BJ (cell line): ENCODE data around the gene B4GAT1. TPM values are rescaled to one million over a fixed set of nuclear protein-coding genes. Genes with fewer than 3 reads are reported as not detected.
A peak's percentile ranks its signal among the peaks of the same experiment; 100 is the strongest.

ENCODE experiments used
- CTCF ChIA-PET: fragments of 350-600 bp; formaldehyde crosslinking; extraction: SDS; loops from one replicate; lab custom pipeline; 2021; ENCODE audit warnings: antibody characterized with exemption, inconsistent platforms; lab: Yijun Ruan, JAX
- POLR2A ChIA-PET: fragments of 300-600 bp; sonication (Branson Sonifier 250); formaldehyde crosslinking; extraction: SDS; loops from one replicate; lab custom pipeline; 2021; ENCODE audit warnings: antibody characterized with exemption; lab: Charles Lee
- DNase-seq: peaks from one replicate; pipeline ENCODE4 v3.0.0-alpha.2; 2011; ENCODE audit warnings: low read depth
- H3K27me3 ChIP-seq: 2 replicates; pipeline ENCODE4 v1.6.0; 2011; ENCODE audit warnings: low read length; ENCODE audit not compliant: control insufficient read depth, insufficient read depth
- H3K36me3 ChIP-seq: 2 replicates; pipeline ENCODE4 v1.5.1; 2011; ENCODE audit warnings: low read length; ENCODE audit not compliant: control insufficient read depth, insufficient read depth
- H3K4me3 ChIP-seq: 2 replicates; pipeline ENCODE4 v1.5.1; 2011; ENCODE audit warnings: low read depth, mild to moderate bottlenecking, control low read depth, low read length
- polyA plus RNA-seq: library from polyadenylated mRNA; depleted of rRNA; stranded (reverse); fragments of >200 nt; gene quantifications from 2 replicates; pipeline ENCODE4 v1.2.3, GENCODE V29; 2011
- TF ChIP-seq, protein P1 (sequence below): IDR thresholded peaks from 2 replicates; pipeline ENCODE4 v1.5.1; 2011; ENCODE audit warnings: low read depth, mild to moderate bottlenecking, control low read depth, inconsistent platforms, low read length, moderate library complexity; ENCODE audit not compliant: insufficient read depth

B4GAT1 gene
- polyA plus RNA-seq, 1 experiment = 16.8 TPM

DNA sequence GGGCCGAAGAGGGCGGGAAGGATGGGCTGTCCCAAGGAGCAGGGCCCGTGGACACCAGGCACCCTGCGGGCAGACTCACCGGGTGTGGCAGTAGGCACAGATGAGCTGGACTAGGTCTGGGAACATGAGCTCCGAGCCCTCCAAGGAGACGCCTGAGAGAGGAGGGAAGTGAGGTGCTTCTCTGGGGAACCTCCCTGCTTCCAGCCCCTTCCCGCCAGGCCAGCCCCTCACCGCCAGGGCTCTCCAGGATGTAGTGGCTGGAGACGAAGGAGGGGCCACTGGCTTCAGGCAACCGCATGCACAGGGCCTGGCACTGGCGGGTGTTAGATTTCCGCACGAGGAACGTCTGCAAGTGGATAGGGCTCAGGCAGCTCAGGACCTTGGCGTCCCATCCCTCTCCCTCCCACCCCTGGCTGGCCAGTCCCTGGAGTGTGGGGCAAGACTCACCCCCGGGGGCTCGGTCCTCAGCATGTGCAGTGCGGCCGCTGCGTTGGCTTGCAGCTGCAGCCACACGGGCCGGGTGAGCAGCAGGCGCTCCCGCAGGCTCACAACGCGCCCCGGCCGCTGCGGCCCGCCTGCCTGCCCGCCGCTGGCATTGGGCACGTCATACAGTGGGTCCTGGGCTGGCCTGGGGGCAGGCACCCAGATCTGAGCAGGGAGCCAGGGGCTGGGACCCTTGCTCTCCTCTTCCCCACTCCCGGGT, 11.7 kb downstream of the B4GAT1 start:
- DNase-seq = no peak
- TF ChIP-seq, protein P1, sequence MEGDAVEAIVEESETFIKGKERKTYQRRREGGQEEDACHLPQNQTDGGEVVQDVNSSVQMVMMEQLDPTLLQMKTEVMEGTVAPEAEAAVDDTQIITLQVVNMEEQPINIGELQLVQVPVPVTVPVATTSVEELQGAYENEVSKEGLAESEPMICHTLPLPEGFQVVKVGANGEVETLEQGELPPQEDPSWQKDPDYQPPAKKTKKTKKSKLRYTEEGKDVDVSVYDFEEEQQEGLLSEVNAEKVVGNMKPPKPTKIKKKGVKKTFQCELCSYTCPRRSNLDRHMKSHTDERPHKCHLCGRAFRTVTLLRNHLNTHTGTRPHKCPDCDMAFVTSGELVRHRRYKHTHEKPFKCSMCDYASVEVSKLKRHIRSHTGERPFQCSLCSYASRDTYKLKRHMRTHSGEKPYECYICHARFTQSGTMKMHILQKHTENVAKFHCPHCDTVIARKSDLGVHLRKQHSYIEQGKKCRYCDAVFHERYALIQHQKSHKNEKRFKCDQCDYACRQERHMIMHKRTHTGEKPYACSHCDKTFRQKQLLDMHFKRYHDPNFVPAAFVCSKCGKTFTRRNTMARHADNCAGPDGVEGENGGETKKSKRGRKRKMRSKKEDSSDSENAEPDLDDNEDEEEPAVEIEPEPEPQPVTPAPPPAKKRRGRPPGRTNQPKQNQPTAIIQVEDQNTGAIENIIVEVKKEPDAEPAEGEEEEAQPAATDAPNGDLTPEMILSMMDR = peak; percentile 8; the same call in 1 of the 2 replicates
- Histone ChIP-seq H3K27me3 (no peaks in the 10 kb centered on the region), H3K4me3 (peak overlapping the region; percentile 78), H3K36me3 (peaks cover 37% of the 10 kb centered on the region)
- ChIA-PET CTCF (interaction anchor here (0.6 to 8.7 kb wide), 19 partner anchors 9 to 82 kb away, joined by 3 to 201 read pairs (median 5); partner anchors contain the start of genes BRMS1, CD248 and YIF1A), POLR2A (interaction anchor here (0.7 to 2.9 kb wide), 4 partner anchors 19 to 316 kb away, joined by 3 to 34 read pairs (median 3); partner anchors contain the start of gene CD248)

DNA sequence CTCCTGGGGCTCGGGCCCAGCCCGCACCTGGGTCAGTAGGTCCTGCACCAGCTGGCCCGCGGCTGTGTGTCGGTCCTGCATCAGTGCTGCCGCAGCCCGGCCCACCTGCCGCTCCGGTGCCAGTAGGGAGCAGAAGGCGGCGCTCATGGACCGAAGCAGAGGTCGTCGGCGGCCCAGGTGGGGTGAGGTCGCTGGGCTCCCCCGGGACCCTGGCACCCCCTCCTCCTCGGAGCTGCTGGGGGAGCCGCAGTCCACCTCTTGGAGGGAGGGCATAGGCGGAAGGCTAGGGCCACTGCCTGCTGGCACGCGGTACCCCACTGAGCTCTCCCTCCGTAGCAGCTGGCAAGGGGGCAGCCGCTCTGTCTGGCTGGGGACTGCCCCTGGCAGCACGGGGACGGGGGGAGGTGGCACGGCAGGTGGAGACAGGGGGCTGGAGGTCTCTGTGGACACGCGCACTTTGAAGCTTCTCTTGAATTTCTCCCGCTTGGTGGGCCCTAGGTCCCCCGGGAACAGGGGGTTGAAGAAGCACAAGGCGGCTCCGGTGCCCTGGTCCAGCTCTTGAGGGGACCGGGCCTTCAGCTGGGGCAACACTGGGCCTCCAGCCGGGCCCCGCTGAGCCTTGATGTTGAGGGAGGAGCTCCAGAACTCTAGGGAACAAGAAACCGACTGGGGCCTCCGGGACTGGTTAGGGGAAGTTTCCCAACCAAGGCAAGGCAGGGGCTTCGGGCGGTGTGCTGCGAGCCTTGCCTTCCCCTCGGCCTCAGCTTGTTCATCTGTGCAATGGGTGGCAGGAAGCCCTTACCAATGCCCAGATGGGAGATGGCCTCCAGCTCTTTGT, 12.6 kb downstream of the B4GAT1 start:
- Histone ChIP-seq H3K4me3 (peak overlapping the region; percentile 78), H3K36me3 (peaks cover 29% of the 10 kb centered on the region), H3K27me3 (no peaks in the 10 kb centered on the region)
- TF ChIP-seq, protein P1 = no peak
- ChIA-PET CTCF (interaction anchor here (0.6 to 8.7 kb wide), 16 partner anchors 8 to 313 kb away, joined by 3 to 201 read pairs (median 7); partner anchors contain the start of genes BRMS1, CD248 and YIF1A), POLR2A (interaction anchor here (0.7 to 2.9 kb wide), 4 partner anchors 11 to 315 kb away, joined by 3 to 34 read pairs (median 4); no protein-coding TSS in a partner anchor)
- no peak for DNase-seq

DNA sequence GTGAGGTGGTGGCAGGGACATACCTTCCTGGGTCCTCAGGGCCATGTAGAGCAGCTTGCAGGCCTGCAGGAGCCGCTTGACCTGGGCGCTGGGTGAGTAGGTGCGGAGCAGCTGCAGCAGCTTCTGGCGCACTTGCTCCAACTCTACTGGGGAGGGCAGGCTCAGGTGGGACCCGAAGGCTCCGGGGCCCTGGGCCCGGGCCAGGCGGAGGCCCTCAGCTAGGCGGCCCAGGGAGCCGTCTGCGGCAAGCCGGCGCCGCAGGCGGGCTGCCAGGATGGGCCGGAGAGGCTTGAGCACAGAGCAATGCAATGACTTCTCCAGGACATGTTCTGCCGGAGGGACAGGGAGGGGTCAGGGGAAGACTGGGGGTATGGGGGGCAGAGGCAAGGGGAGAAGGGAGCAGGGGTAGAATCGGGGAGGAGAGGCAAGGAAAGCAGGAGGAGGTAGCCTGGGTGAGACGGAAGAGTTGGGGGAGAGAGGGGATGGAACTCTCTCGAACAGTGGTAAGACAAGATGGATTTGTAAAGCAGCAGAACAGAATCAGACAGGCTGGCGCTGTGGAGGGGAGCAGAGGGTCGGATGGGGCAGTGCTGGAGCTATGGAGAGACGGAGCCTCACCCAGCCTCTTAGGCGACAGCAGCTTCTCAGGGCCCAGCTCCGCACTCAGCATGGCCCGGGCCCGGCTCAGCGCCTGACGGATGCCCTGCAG, 13.4 kb downstream of the B4GAT1 start:
- H3K4me3 ChIP-seq = peak overlapping the region; percentile 78
- ChIA-PET CTCF (interaction anchor here (0.6 to 8.7 kb wide), 10 partner anchors 7 to 312 kb away, joined by 3 to 201 read pairs (median 10); partner anchors contain the start of gene CD248), POLR2A (interaction anchor here (2.9 kb wide), 1 partner anchor 21 kb away, joined by 34 read pairs; no protein-coding TSS in a partner anchor)
- DNase-seq = no peak
- TF ChIP-seq, protein P1 = no peak
- H3K36me3 ChIP-seq = peaks cover 25% of the 10 kb centered on the region
- no peaks in the 10 kb centered on the region for H3K27me3 ChIP-seq

DNA sequence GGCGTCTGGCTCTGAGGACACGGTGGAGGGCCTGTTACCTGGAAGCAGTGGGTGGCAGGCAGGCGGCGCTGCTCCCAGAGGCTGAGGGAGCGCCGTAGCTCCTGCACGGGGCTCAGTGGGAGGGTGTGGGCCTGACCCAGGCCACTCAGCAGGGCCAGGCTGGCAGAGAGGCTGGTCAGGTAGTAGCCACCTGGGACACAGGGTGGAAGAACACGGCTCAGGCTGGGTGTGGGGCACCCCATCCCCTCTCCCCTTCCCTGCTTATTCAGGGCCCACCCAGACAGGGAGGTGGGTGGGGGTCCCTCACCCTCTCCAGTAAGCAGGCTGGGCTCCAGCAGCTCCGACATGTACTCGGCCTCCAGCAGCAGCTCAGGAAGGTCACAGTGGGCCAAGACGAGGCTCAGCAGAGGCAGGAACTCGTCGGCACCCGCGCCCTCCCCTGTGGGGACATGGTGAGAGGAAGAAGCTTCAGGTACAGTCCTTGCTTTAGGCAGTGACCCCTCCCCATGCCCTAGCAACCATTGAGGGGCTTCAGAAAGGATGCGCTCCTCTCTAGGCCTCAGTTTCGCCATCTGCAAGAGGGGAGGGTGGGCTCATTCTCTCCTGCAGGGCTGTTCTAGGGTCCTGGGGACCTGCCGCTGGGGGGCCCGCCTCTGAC, 14.1 kb downstream of the B4GAT1 start:
- Histone ChIP-seq H3K36me3 (peaks cover 25% of the 10 kb centered on the region), H3K27me3 (no peaks in the 10 kb centered on the region), H3K4me3 (no peak overlapping the region)
- POLR2A ChIA-PET = no interaction called here
- no peak for DNase-seq
- TF ChIP-seq, protein P1 = no peak
- CTCF ChIA-PET = interaction anchor here (2.1 to 8.7 kb wide), 4 partner anchors 8 to 53 kb away, joined by 9 to 201 read pairs (median 17); partner anchors contain the start of gene CD248
